ENCODE measurements around the gene CD99L2.

DNA sequence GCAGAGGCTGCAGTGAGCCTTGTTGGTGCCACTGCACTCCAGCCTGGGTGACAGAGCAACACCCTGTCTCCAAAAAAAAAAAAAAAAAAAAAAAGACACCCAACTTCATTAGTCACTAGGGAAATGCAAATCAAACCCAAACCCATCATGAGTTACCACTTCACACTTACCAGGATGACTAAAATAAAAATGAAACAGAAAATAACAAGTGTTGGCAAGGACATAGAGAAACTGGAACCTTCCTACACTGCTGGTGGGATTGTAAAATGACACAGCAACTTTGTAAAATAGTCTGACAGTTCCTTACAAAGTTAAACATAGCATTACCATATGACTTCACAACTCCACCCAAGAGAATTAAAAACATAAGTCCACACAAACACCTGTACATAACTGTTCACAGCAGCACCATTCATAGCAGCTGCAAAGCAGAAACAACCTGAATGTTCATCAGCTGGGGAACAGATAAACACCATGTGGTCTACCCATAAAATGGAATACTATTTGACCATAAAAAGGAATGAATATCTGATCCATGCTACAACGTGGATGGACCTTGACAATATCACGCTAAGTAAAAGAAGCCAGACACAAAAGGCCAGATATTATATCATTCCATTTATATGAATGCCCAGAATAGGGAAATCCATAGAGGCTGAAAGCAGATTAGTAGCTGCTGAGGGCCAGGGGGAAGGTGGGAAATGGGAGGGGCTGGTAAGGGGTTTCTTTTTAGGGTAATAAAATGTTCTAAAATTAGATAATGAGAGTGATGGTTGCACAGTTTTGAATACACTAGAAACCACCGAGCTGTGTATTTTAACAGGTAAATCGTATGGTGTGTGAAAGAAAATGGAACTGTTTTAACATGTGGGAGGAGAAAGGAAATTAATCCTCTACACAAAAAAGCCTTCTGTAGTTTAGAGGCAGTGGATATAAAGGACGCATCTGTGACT is 18.3 kb downstream of the CD99L2 start:
- no peak for TF ChIP-seq POLR2AphosphoS5 (IDR thresholded peaks at IDR 0.05)
- TF ChIP-seq, protein P1, sequence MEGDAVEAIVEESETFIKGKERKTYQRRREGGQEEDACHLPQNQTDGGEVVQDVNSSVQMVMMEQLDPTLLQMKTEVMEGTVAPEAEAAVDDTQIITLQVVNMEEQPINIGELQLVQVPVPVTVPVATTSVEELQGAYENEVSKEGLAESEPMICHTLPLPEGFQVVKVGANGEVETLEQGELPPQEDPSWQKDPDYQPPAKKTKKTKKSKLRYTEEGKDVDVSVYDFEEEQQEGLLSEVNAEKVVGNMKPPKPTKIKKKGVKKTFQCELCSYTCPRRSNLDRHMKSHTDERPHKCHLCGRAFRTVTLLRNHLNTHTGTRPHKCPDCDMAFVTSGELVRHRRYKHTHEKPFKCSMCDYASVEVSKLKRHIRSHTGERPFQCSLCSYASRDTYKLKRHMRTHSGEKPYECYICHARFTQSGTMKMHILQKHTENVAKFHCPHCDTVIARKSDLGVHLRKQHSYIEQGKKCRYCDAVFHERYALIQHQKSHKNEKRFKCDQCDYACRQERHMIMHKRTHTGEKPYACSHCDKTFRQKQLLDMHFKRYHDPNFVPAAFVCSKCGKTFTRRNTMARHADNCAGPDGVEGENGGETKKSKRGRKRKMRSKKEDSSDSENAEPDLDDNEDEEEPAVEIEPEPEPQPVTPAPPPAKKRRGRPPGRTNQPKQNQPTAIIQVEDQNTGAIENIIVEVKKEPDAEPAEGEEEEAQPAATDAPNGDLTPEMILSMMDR (IDR thresholded peaks at IDR 0.05 in 8 of 11, conservative IDR thresholded peaks at IDR 0.05 in 3 of 11): no peak

All from spleen (tissue), 7 donors.